ENCODE measurements around the gene TPSG1. TPM values are rescaled to one million over a fixed set of nuclear protein-coding genes. Genes with fewer than 3 reads are reported as not detected.
"Not testable (repeated sequence)": the region's sequence is repeated elsewhere in the genome, so short reads cannot be mapped to it uniquely, and the experiment has no call there.

Gene TPSG1
- polyA plus RNA-seq, 1 donor (not counting 4 experiments of a cell fraction or from before 2014, with no cell fraction given), result not detected

- dilution Hi-C loops (cut with MboI; ENCODE audit: extremely low pct_ligation_motif_present, low sequenced_read_pairs), result no loop called here
- FAIRE-seq, result no peak
- H3K4me3 ChIP-seq (ENCODE audit: control insufficient read depth in 2 of 3, extremely low read depth in 1 of 3, insufficient read depth in 2 of 3, low read depth in 1 of 3, low read length in 3 of 3), result no peak overlapping the region
- H4K20me1 ChIP-seq (ENCODE audit: control insufficient read depth, extremely low read depth, insufficient read depth, low read length), result no peaks in the 10 kb centered on the region
- no peak overlapping the region for H2AFZ ChIP-seq (ENCODE audit: control insufficient read depth, low read length)
- no peaks in the 10 kb centered on the region for H3K36me3 ChIP-seq (ENCODE audit: control insufficient read depth in 2 of 2, extremely low read depth in 1 of 2, insufficient read depth in 2 of 2, low read length in 2 of 2)
- H3K4me1 ChIP-seq (ENCODE audit: control insufficient read depth, extremely low read depth, insufficient read depth, low read length), result no peaks in the 10 kb centered on the region
- H3K27me3 ChIP-seq (ENCODE audit: control insufficient read depth, extremely low read depth, insufficient read depth, low read length), result no peaks in the 10 kb centered on the region
- H3K4me2 ChIP-seq (ENCODE audit: control insufficient read depth, extremely low read depth, insufficient read depth, low read depth, low read length), result no peak overlapping the region
- DNase-seq (ENCODE audit: low read depth, low spot score), result no peak
- H3K9me1 ChIP-seq (ENCODE audit: control insufficient read depth, extremely low read depth, insufficient read depth, low read length), result no peaks in the 10 kb centered on the region
- TF ChIP-seq CTCF (optimal IDR thresholded peaks at IDR 0.05 in 1 of 3, IDR thresholded peaks at IDR 0.05 in 1 of 3, conservative IDR thresholded peaks at IDR 0.05 in 1 of 3; ENCODE audit: extremely low read depth in 1 of 3, insufficient read depth in 2 of 3, low read length in 3 of 3) (no peak), EZH2 (IDR thresholded peaks at IDR 0.05; ENCODE audit: low read length) (no peak)
- peaks cover 3% of the 10 kb centered on the region for H3K9me3 ChIP-seq (ENCODE audit: control insufficient read depth, low read depth, low read length)
- no peak overlapping the region for H3K27ac ChIP-seq (ENCODE audit: control insufficient read depth, insufficient read depth, low read length)
- H3K9ac ChIP-seq (ENCODE audit: control insufficient read depth, extremely low read depth, insufficient read depth, low read length), result no peak overlapping the region
- H3K79me2 ChIP-seq (ENCODE audit: control insufficient read depth, insufficient read depth, low read length), result no peaks in the 10 kb centered on the region
Observed at GRCh38 chr16:1189455-1189854, 35.6 kb downstream of the TPSG1 start.

- no peak for FAIRE-seq
Observed at GRCh38 chr16:1188432-1189189, 36.5 kb downstream of the TPSG1 start.

GRCh38 chr16:1185460-1186207 lies 39.4 kb downstream of the TPSG1 start:
- DNase-seq (ENCODE audit: low read depth, low spot score); dilution Hi-C loops (cut with MboI; ENCODE audit: extremely low pct_ligation_motif_present, low sequenced_read_pairs); H3K9me1 ChIP-seq (ENCODE audit: control insufficient read depth, extremely low read depth, insufficient read depth, low read length); H3K4me2 ChIP-seq (ENCODE audit: control insufficient read depth, extremely low read depth, insufficient read depth, low read depth, low read length); H3K27ac ChIP-seq (ENCODE audit: control insufficient read depth, insufficient read depth, low read length); H3K27me3 ChIP-seq (ENCODE audit: control insufficient read depth, extremely low read depth, insufficient read depth, low read length); FAIRE-seq; H3K36me3 ChIP-seq (ENCODE audit: control insufficient read depth in 2 of 2, extremely low read depth in 1 of 2, insufficient read depth in 2 of 2, low read length in 2 of 2); H3K4me1 ChIP-seq (ENCODE audit: control insufficient read depth, extremely low read depth, insufficient read depth, low read length); H3K4me3 ChIP-seq (ENCODE audit: control insufficient read depth in 2 of 3, extremely low read depth in 1 of 3, insufficient read depth in 2 of 3, low read depth in 1 of 3, low read length in 3 of 3); H3K9me3 ChIP-seq (ENCODE audit: control insufficient read depth, low read depth, low read length); H3K9ac ChIP-seq (ENCODE audit: control insufficient read depth, extremely low read depth, insufficient read depth, low read length); H4K20me1 ChIP-seq (ENCODE audit: control insufficient read depth, extremely low read depth, insufficient read depth, low read length); H3K79me2 ChIP-seq (ENCODE audit: control insufficient read depth, insufficient read depth, low read length); H2AFZ ChIP-seq (ENCODE audit: control insufficient read depth, low read length): not testable (repeated sequence)

More at GRCh38 chr16:1188432-1189189, 36.5 kb downstream of the TPSG1 start:
- TF ChIP-seq EZH2 (IDR thresholded peaks at IDR 0.05; ENCODE audit: low read length) (no peak), CTCF (optimal IDR thresholded peaks at IDR 0.05 in 1 of 3, IDR thresholded peaks at IDR 0.05 in 1 of 3, conservative IDR thresholded peaks at IDR 0.05 in 1 of 3; ENCODE audit: extremely low read depth in 1 of 3, insufficient read depth in 2 of 3, low read length in 3 of 3) (no peak)
- dilution Hi-C loops (cut with MboI; ENCODE audit: extremely low pct_ligation_motif_present, low sequenced_read_pairs), result no loop called here
- H3K27ac ChIP-seq (ENCODE audit: control insufficient read depth, insufficient read depth, low read length), result no peak overlapping the region
- H3K9me3 ChIP-seq (ENCODE audit: control insufficient read depth, low read depth, low read length), result peaks cover 3% of the 10 kb centered on the region
- no peaks in the 10 kb centered on the region for H3K79me2 ChIP-seq (ENCODE audit: control insufficient read depth, insufficient read depth, low read length)
- no peaks in the 10 kb centered on the region for H3K9me1 ChIP-seq (ENCODE audit: control insufficient read depth, extremely low read depth, insufficient read depth, low read length)
- H2AFZ ChIP-seq (ENCODE audit: control insufficient read depth, low read length), result no peak overlapping the region
- no peak overlapping the region for H3K4me2 ChIP-seq (ENCODE audit: control insufficient read depth, extremely low read depth, insufficient read depth, low read depth, low read length)
- no peaks in the 10 kb centered on the region for H3K27me3 ChIP-seq (ENCODE audit: control insufficient read depth, extremely low read depth, insufficient read depth, low read length)
- no peaks in the 10 kb centered on the region for H4K20me1 ChIP-seq (ENCODE audit: control insufficient read depth, extremely low read depth, insufficient read depth, low read length)
- no peak for DNase-seq (ENCODE audit: low read depth, low spot score)
- no peak overlapping the region for H3K9ac ChIP-seq (ENCODE audit: control insufficient read depth, extremely low read depth, insufficient read depth, low read length)
- H3K4me3 ChIP-seq (ENCODE audit: control insufficient read depth in 2 of 3, extremely low read depth in 1 of 3, insufficient read depth in 2 of 3, low read depth in 1 of 3, low read length in 3 of 3), result no peak overlapping the region
- no peaks in the 10 kb centered on the region for H3K36me3 ChIP-seq (ENCODE audit: control insufficient read depth in 2 of 2, extremely low read depth in 1 of 2, insufficient read depth in 2 of 2, low read length in 2 of 2)
- H3K4me1 ChIP-seq (ENCODE audit: control insufficient read depth, extremely low read depth, insufficient read depth, low read length), result no peaks in the 10 kb centered on the region
